HG03196 (cell line): ENCODE results near the gene DHX8.

Experiments used
- ATAC-seq: cut with Tn5 transposase; IDR thresholded peaks from one replicate; pipeline ENCODE4 v1.9.1; 2021; ENCODE audit not compliant: unreplicated experiment

Gene DHX8

DNA sequence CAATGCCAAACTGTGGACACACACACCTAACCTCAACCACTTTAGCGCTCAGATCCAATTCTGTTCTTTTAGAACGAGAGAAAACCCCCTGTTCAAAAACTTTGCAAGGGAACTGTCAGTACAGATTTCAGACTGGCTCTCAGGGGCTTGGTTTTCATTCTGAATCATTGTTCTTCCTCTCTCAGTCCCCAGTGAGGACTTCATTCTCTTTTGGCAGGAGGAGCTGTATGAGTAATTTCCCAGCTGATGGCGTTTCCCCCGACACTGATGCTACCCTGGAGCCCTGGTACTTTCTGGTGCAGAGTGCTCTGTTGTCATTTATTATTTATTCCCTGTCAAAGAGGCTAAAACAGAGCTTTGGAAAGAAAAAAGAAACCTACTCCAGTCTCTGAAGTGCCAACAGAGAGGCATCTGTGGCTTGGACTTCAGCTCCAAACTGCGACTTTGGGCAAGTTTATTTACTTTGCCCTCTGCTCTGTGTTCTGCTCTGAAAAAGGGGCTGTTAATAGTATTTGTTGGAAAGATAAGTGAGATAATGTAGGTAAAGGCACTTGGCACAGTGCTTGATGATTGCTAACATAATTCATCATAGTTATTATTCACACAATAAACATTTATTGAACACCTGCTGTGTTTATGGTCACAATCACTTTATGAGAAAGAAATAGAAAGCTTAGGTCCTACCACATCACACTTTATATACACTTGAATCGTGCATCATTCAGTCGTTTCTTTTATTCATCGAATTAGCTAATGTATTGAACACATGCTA, 34.0 kb downstream of the DHX8 start:
- ATAC-seq = peak; percentile 60

DNA sequence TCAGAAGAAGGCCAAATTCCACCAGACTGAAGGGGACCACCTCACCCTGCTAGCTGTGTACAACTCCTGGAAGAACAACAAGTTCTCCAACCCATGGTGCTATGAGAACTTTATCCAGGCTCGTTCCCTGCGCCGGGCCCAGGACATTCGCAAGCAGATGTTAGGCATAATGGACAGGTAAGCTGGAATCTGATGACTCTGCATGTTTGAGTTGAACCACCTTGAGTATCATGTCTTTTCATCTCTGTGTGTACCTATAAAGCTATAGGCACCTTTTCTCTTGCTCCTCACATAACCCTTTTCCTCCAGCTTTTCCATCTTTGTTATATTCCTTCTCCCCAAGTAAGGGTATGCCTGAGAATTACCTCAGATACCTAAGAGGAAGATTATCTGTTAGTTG, 37.6 kb downstream of the DHX8 start:
- no peak for ATAC-seq

GRCh38 chr17:43524945-43525575, 41.3 kb downstream of the DHX8 start:
- ATAC-seq = no peak

DNA sequence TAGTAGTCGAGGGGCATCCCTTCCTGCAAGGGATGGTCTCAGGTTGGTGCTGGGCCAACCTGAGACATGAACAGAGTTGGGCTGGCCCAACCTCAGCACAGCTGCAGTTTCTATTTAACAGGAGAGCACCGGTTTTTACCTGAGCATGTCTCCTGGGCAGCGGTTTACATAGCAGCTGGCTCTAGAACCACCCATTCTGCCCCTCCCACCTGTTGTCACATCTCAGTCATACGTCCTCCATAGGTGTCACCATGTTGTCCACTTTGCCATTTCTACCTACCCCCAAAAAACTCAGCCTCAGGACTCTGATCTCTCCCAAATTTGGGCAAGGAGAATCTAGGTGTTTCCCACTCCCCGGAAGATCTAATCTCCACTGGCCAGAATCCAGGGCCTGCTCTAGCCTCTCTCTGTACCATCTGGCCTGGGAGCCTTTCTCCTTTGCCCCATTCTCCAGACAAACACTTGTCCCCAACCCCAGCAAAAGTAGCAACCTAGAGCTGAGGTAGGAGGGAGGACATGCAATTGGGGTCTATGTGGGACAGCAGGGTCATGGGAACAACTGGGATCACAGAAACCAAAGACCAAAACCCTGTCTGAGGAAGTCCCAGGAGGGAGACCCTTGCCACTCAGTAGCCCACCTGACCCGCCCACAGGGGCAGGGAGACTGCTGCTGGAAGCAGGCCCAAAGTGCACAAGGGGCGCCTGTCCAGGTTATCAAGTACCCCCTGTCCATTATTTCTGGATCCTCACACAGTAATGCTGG, 43.3 kb downstream of the DHX8 start:
- ATAC-seq = no peak

- no peak for ATAC-seq
These were observed 44.7 kb downstream of the DHX8 start for GRCh38 chr17:43528319-43528987.

DNA sequence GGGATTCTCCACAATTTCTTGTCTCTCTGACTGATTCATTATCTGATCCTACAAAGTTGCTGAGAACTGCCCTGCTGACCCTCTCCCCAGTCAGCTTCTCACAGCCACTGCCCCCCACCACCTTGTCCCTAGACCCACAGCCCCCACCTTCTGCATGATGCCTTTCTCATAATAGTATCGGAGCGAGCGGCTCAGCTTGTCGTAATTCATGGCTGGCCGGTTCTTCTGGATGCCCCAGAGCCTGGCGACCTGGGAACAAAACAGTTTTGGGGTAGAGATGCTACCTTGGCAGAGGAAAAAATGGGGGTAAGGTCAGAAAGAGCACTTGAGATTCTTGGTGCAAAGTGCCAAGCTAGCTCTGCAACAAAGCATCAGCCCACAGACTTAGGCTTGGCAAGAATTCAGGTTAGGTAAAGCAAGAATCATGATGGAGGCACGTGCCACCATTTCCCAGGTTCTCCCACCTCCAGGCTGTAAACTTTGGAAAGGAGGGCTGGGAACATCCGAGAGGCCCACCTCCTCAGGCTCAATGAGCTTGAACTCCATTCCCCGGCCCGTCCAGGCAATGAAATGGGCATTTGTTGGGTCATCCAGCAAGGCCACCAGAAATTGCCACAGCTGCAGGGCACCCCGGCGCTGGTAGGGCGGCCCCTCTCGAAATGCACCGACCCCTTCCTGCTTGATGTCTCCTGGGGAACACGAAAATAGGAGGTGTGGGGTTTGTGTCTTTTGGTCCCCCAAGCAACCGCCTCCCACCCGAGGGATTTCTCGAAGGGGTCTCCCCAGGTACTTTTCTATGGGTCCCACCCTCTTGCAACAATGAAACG, 45.4 kb downstream of the DHX8 start:
- no peak for ATAC-seq

GRCh38 chr17:43529947-43530287, 46.1 kb downstream of the DHX8 start:
- no peak for ATAC-seq

- no peak for ATAC-seq
These were observed 46.7 kb downstream of the DHX8 start for GRCh38 chr17:43530288-43531081.

DNA sequence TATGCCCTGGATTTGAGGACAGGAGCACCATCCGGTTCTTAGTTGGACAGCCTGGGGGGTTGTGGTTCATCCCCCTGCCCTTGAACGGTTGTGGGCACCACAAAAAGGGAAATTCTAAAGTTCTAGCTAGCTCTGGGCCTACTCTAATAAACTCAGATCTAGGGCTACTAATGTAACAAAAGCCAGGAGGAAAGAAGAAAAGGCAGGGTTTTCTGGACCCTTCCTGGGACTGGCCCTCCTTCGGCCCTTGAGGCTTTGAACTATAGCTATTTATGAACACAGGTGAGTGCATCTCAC, 47.3 kb downstream of the DHX8 start:
- ATAC-seq = no peak

GRCh38 chr17:43531955-43532354, 48.2 kb downstream of the DHX8 start:
- no peak for ATAC-seq

DNA sequence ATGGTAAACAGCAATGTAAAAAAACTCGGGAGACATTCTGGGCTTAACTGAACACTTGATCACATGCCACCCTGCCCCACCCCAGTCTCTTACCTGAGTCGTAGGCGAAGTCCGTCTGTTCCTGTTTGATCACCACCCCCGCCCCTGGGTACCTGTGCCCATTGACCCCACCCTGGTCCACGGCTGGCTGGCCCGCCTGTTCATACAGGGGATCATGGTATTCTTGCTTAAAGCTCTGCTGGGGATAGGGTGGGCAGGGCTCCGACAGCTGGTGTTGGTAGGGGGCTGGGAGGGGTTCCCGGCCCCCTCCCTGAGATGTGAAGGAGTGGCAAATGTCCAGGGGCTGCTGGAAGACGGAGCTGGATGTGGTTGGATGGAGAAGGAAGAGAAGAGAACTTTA, 48.8 kb downstream of the DHX8 start:
- ATAC-seq = no peak

DNA sequence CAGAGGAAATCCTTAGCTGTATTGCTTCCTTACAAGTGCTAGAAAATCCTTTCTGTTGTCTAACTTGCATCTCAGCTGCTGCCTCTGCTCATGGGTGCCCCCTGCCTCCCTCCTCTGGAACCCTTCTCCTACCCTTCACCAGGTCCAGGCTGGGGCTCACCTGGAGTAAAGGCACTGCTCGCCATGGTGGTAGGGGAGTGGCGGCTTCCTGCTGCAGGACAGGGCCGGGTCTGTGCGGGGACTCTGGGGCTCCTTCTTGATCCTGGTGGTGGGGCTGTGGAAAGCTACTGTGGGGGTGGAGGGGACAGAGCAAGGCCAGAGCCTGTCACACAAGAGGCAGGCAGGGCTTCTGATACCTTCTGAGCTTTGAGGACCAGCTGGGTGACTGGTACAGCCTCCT, 49.9 kb downstream of the DHX8 start:
- ATAC-seq = no peak

DNA sequence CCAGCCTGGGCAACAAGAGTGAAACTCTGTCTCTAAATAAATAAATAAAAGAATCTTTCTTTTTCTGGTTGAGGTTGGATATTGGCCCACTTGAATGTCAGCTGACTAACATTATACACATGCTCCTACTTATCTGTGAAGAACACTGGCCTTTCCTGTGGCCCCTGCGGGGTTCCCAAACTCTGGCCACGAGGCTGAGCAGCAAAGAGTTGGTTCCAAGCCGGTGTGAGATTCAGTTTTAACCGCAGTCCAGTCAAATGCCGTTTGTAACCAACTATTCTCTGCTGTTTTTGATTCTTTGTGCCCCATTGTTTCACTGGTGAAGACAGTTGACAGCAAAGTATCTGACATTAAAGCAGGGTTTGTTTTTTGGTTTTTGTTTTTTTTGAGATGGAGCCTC, 51.1 kb downstream of the DHX8 start:
- no peak for ATAC-seq

DNA sequence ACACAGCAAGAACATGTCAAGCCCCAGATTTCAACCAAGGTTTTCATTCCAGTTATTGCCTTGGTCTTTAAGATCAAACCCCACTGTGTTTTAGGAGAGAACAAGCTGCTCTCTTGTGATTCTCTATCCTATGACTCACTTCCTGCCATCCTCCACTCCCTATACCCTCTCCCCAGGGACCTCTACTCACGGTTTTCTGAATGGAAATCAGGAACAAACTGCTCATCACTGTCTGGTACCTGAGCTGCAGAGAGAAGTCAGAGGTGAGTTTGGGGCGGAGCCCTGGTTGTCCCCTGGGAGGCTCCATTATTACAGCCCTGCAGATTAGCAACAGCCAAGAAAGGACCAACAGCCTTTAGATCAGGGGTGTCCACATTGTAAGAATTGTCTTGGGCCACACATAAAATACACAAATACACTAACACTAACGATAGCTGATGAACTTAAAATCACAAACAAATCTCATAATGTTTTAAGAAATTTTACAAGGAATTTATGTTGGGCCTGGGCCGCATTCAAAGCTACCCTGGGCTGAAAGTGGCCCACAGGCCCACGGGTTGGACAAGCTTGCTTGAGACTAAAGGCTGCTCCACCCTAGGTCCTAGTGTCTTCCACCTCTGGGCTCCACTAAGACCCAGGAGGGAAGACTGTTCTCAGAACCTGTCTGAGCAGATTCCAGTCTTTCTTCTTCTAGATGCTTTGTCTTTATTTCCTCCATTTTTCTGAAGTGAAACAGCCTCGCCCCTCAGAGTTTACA, 52.6 kb downstream of the DHX8 start:
- ATAC-seq = no peak

GRCh38 chr17:43540821-43541674, 57.3 kb downstream of the DHX8 start:
- ATAC-seq = no peak

DNA sequence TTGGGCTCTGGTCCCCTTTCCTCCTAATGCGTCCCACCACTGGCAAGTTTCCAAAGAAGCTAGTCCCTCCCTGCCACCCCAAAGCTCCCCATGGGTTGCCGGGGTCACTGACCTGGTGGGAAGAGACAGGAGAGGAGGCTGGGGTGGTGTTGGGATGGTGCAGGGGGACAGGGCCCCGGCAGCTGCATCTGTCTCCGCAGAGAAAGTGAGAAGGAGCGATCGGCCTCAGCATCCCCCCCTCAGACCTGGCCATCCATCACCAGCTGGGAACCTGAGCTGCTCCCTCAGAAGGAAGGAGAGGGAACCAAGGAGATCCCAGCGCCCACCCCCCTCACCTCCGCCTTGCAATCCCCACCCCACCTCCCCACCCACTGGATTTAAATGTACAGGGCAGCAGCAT, 59.1 kb downstream of the DHX8 start:
- ATAC-seq = no peak

GRCh38 chr17:43543300-43543699, 59.5 kb downstream of the DHX8 start:
- ATAC-seq = no peak

DNA sequence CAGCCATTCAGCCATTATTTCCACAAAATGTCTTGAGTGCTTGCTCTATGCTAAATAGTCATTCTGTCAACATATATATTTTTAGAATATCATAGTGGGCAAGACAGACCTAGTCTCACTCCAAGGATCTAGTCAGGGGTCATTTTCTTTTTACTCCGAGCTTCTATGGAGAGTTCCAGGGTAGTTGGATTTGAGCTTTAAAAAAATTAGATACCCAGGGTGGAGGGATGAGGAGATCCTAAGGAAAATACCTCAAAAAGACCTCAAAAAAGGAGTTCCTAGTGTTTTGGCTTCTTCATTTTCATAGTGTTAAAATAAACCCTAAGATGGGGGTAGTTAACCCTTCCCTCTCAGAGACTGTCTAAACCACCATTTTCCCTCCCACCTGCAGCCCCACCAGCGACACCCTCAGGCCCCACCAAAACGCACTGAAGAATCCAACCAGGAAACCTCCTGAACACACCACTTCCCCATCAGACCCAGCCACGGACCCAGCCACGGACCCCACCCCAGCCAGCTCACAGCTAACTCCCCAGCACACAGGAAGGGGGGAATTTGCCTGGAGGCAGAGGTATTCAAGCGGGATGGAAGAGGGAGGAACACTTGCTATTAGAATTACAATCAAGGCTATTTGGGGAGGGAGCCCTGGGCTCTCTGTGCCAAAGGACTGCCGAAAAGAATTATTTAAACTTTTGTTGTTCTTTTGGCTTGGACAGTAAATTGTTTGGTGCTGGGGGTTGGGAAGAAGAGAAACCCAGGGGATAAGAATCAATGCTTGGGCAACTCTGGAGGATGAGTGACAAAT, 60.2 kb downstream of the DHX8 start:
- ATAC-seq = no peak
